Measurements from ENCODE around the gene MEI4. TPM values are rescaled to one million over a fixed set of nuclear protein-coding genes. Genes with fewer than 3 reads are reported as not detected.
A peak's percentile ranks its signal among the peaks of the same experiment; 100 is the strongest.
"Not testable (repeated sequence)": the region's sequence is repeated elsewhere in the genome, so short reads cannot be mapped to it uniquely, and the experiment has no call there.

The MEI4 gene
- total and polyA plus RNA-seq, 2 of the 13 experiments (the other 11 are each of a cell fraction or from before 2014, with no cell fraction given), result not detected

GRCh38 chr6:77736010-77736409 lies 83.2 kb downstream of the MEI4 start:
- H3K9ac ChIP-seq (ENCODE audit: insufficient read depth, low read depth, low read length); ATAC-seq; H3K27me3 ChIP-seq (ENCODE audit: control insufficient read depth in 1 of 2, insufficient read depth in 2 of 2, low read length in 2 of 2); H2AFZ ChIP-seq (ENCODE audit: low read length); H4K20me1 ChIP-seq (ENCODE audit: insufficient read depth, low read length); FAIRE-seq; H3K4me2 ChIP-seq (ENCODE audit: low read depth, low read length); DNase-seq (ENCODE audit: low spot score); H3K4me3 ChIP-seq (replicated peaks in 1 of 3; ENCODE audit: insufficient read depth in 1 of 3, low read depth in 2 of 3, low read length in 3 of 3); H3K4me1 ChIP-seq (ENCODE audit: insufficient read depth, low read length); CTCF ChIA-PET (ENCODE audit: low intra/inter-chr PET ratio, low total read pairs); H3K9me3 ChIP-seq (ENCODE audit: low read length); intact Hi-C loops (cut with micrococcal nuclease; ENCODE audit: unreplicated experiment); H3K36me3 ChIP-seq (replicated peaks in 1 of 2; ENCODE audit: control insufficient read depth in 1 of 2, insufficient read depth in 2 of 2, low read length in 2 of 2); POLR2A ChIA-PET; in situ Hi-C loops (cut with HindIII; ENCODE audit: extremely low pct_ligation_motif_present, low pct_unique_long_range_greater_than_20kb); BruUV-seq (replicated peaks); H3K27ac ChIP-seq (ENCODE audit: extremely low read length, insufficient read depth, low read length); H3K79me2 ChIP-seq (ENCODE audit: insufficient read depth, low read length): not testable (repeated sequence)
- 62% methylated on average over 12 of the region's 13 CpGs for WGBS (ENCODE audit: low lambda C conversion rate)

- ATAC-seq (no peak), DNase-seq (ENCODE audit: low spot score) (peak; percentile 18), FAIRE-seq (no peak)
- Histone ChIP-seq H3K4me1 (ENCODE audit: insufficient read depth, low read length) (no peaks in the 10 kb centered on the region), H3K36me3 (replicated peaks in 1 of 2; ENCODE audit: control insufficient read depth in 1 of 2, insufficient read depth in 2 of 2, low read length in 2 of 2) (no peaks in the 10 kb centered on the region), H3K4me2 (ENCODE audit: low read depth, low read length) (no peak overlapping the region), H2AFZ (ENCODE audit: low read length) (no peak overlapping the region), H3K27me3 (ENCODE audit: control insufficient read depth in 1 of 2, insufficient read depth in 2 of 2, low read length in 2 of 2) (no peaks in the 10 kb centered on the region), H4K20me1 (ENCODE audit: insufficient read depth, low read length) (no peaks in the 10 kb centered on the region), H3K4me3 (replicated peaks in 1 of 3; ENCODE audit: insufficient read depth in 1 of 3, low read depth in 2 of 3, low read length in 3 of 3) (no peak overlapping the region), H3K27ac (ENCODE audit: extremely low read length, insufficient read depth, low read length) (no peak overlapping the region), H3K79me2 (ENCODE audit: insufficient read depth, low read length) (no peaks in the 10 kb centered on the region), H3K9ac (ENCODE audit: insufficient read depth, low read depth, low read length) (no peak overlapping the region), H3K9me3 (ENCODE audit: low read length) (no peaks in the 10 kb centered on the region)
- intact Hi-C loops (cut with micrococcal nuclease; ENCODE audit: unreplicated experiment), result loop anchor here (1.0 to 10.0 kb wide), 2 partner anchors 186 to 276 kb away; partner anchors contain the start of gene HTR1B
- ChIA-PET POLR2A (no interaction called here), CTCF (ENCODE audit: low intra/inter-chr PET ratio, low total read pairs) (interaction anchor here (1.3 to 2.5 kb wide), 2 partner anchors 183 to 186 kb away, joined by 3 to 38 read pairs; no protein-coding TSS in a partner anchor)
- WGBS (ENCODE audit: low lambda C conversion rate), result 4% methylated on average over 1 of the region's 1 CpG
- no TSS peak for BruUV-seq (replicated peaks)
- in situ Hi-C loops (cut with HindIII; ENCODE audit: extremely low pct_ligation_motif_present, low pct_unique_long_range_greater_than_20kb), result loop anchor here (10.0 kb wide), 1 partner anchor 194 kb away; no protein-coding TSS in a partner anchor
- TF ChIP-seq RAD21 (CRISPR knock-in tag; IDR thresholded peaks at IDR 0.05), result peak; percentile 38; the same call in 1 of the 2 replicates
- no peak for TF ChIP-seq PAF1 (CRISPR knock-in tag; IDR thresholded peaks at IDR 0.05)
- TF ChIP-seq THAP11 (CRISPR knock-in tag; IDR thresholded peaks at IDR 0.05), result no peak
- no peak for TF ChIP-seq HBP1 (CRISPR knock-in tag; IDR thresholded peaks at IDR 0.05; ENCODE audit: low read depth)
- no peak for TF ChIP-seq ZNF276 (CRISPR knock-in tag; IDR thresholded peaks at IDR 0.05; ENCODE audit: low read depth)
- no peak for TF ChIP-seq FOXK2 (IDR thresholded peaks at IDR 0.05)
- peak; percentile 49 for TF ChIP-seq CTCF (CRISPR knock-in tag; IDR thresholded peaks at IDR 0.05)
- TF ChIP-seq NFATC3 (CRISPR knock-in tag; IDR thresholded peaks at IDR 0.05), result no peak
- TF ChIP-seq ZNF546 (CRISPR knock-in tag; conservative IDR thresholded peaks at IDR 0.05), result no peak
- no peak for TF ChIP-seq CBX5 (CRISPR knock-in tag; IDR thresholded peaks at IDR 0.05; ENCODE audit: borderline replicate concordance)
- TF ChIP-seq STAG1 (CRISPR knock-in tag; IDR thresholded peaks at IDR 0.05), result peak; percentile 68
- TF ChIP-seq ESRRA (CRISPR knock-in tag; IDR thresholded peaks at IDR 0.05; ENCODE audit: low read depth), result no peak
- no peak for TF ChIP-seq ZNF280B (CRISPR knock-in tag; IDR thresholded peaks at IDR 0.05; ENCODE audit: borderline replicate concordance)
Observed at GRCh38 chr6:77740380-77740779, 87.5 kb downstream of the MEI4 start.

All from HepG2 (cell line).